HepG2 (cell line): ENCODE data around the gene BAHCC1.

Experiments used
- EZH2 ChIP-seq: conservative IDR thresholded peaks from 2 replicates; pipeline ENCODE4 v1.6.1; 2012; ENCODE audit warnings: mild to moderate bottlenecking, low read depth, low read length, moderate library complexity
- TCF7L2 ChIP-seq: IDR thresholded peaks from 2 replicates; pipeline ENCODE4 v1.6.1; 2011; ENCODE audit warnings: mild to moderate bottlenecking, low read depth, low read length, moderate library complexity
- YY1 ChIP-seq: IDR thresholded peaks from 2 replicates; pipeline ENCODE4 v1.6.1; 2011; ENCODE audit warnings: low read length, low read depth, moderate library complexity, mild to moderate bottlenecking; ENCODE audit not compliant: insufficient read depth, insufficient replicate concordance

DNA sequence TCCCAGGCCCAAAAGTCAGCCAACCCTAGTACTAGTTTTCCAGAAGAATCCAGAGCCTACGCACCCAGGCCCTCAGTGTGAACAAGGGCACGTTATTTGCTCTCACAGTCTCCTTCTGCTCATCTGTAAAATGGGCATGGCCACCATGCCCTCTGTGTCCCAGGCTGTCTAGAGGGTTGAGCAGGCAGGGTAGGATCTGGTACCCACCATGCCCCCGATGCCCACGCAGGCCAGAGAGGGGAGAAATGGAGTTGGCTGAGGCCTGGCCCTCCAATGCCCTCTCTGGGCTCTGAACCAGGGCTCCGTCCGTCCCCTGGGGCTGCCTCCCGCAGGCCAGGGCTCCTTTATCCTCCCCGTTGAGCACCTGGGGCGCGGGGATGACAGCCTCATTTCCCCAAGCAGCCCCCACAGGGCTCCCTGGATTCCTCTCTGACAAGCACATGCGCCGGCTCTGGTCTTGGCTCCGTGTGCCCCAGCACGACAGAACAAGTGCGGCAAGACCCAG is 9.1 kb upstream of the BAHCC1 start:
- TF ChIP-seq EZH2, result no peak; the same call in 1 of the 2 replicates
- no peak for TF ChIP-seq TCF7L2
- no peak for TF ChIP-seq YY1
